Measurements from ENCODE around the gene PRSS2. TPM values are rescaled to one million over a fixed set of nuclear protein-coding genes. Genes with fewer than 3 reads are reported as not detected.
A peak's percentile ranks its signal among the peaks of the same experiment; 100 is the strongest.

The PRSS2 gene
- total and polyA plus RNA-seq, 2 donors (not counting 1 experiment from before 2014, with no cell fraction given) = not detected

- no peaks in the 10 kb centered on the region for H3K36me3 ChIP-seq (replicated peaks in 1 of 2; ENCODE audit: control extremely low read depth in 1 of 2, control insufficient read depth in 1 of 2, extremely low read depth in 1 of 2, insufficient read depth in 2 of 2, low read length in 1 of 2)
- TF ChIP-seq CTCF (IDR thresholded peaks at IDR 0.05) = peak; percentile 91
- TF ChIP-seq EZH2 (IDR thresholded peaks at IDR 0.05; ENCODE audit: borderline replicate concordance, insufficient read depth, low read depth, low read length, poor library complexity, severe bottlenecking) = no peak
- intact Hi-C loops (cut with micrococcal nuclease) = loop anchor here (1.0 kb wide), 10 partner anchors 12 to 219 kb away; no protein-coding TSS in a partner anchor
- Mint-ChIP-seq H3K9me3 (ENCODE audit: insufficient read depth) (peaks cover 2% of the 10 kb centered on the region), H3K27me3 (no peaks in the 10 kb centered on the region), H3K27ac (peak overlapping the region; percentile 92), H3K4me3 (peak overlapping the region; percentile 81), H3K4me1 (peaks cover 37% of the 10 kb centered on the region)
- peaks cover 14 to 25% of the 10 kb centered on the region in 2 donors for H3K4me1 ChIP-seq (ENCODE audit: control insufficient read depth in 2 of 2, insufficient read depth in 2 of 2, low read length in 2 of 2)
- H3K27ac ChIP-seq (ENCODE audit: low read length in 2 of 2) = peak overlapping the region; percentile 27 to 56
- peak overlapping the region; percentile 28 to 76 (median 56) for H3K4me3 ChIP-seq (ENCODE audit: control extremely low read depth in 1 of 5, extremely low read depth in 1 of 5, insufficient read depth in 1 of 5, low read depth in 2 of 5, low read length in 4 of 5)
- H3K4me2 ChIP-seq (replicated peaks; ENCODE audit: low read depth, low read length, poor library complexity, severe bottlenecking) = peak overlapping the region; percentile 82
- H3K9ac ChIP-seq (ENCODE audit: low read length) = peak overlapping the region; percentile 63
- 2% methylated on average over 27 of the region's 32 CpGs for WGBS (ENCODE audit: insufficient coverage)
- CTCF ChIA-PET = interaction anchor here (0.5 to 32.8 kb wide), 45 partner anchors 9 to 518 kb away, joined by 3 to 1138 read pairs (median 7); partner anchors contain the start of genes EPHB6 and PRSS2
- H3K27me3 ChIP-seq (replicated peaks in 1 of 4; ENCODE audit: control extremely low read depth in 1 of 4, control insufficient read depth in 3 of 4, insufficient read depth in 4 of 4, low read length in 3 of 4) = no peaks in the 10 kb centered on the region
- ATAC-seq (ENCODE audit: low read depth) = peak; percentile 90
- DNase-seq = peak; percentile 93
- no peaks in the 10 kb centered on the region for H3K79me2 ChIP-seq (ENCODE audit: control insufficient read depth, insufficient read depth, low read length)
- POLR2A ChIA-PET = interaction anchor here (0.6 to 18.8 kb wide), 11 partner anchors 12 to 606 kb away, joined by 3 to 961 read pairs (median 7); partner anchors contain the start of gene EPHB6
- no peaks in the 10 kb centered on the region for H4K20me1 ChIP-seq (ENCODE audit: control insufficient read depth, insufficient read depth, low read length, poor library complexity, severe bottlenecking)
- no peaks in the 10 kb centered on the region for H3K9me3 ChIP-seq (ENCODE audit: control extremely low read depth in 1 of 3, control insufficient read depth in 2 of 3, insufficient read depth in 1 of 3, low read length in 2 of 3)
- H2AFZ ChIP-seq (ENCODE audit: insufficient read depth, low read depth, low read length, poor library complexity, severe bottlenecking) = peak overlapping the region; percentile 76
These were observed 12.4 kb downstream of the PRSS2 start for GRCh38 chr7:142782922-142783900.
